OCI-LY1 (cell line): ENCODE measurements around the gene C4orf51.

Experiments
- CTCF ChIP-seq: fragments of 200-600 bp; sonication (generic), shearing (Covaris generic); IDR thresholded peaks from 2 replicates; pipeline ENCODE4 v1.5.1; 2017; ENCODE audit warnings: mild to moderate bottlenecking, antibody characterized with exemption, low read length, moderate library complexity, mixed read lengths
- EZH2 ChIP-seq: fragments of 200-600 bp; sonication (generic), shearing (Covaris generic); IDR thresholded peaks from 2 replicates; pipeline ENCODE4 v1.8.0; 2017; ENCODE audit warnings: borderline replicate concordance, mixed run types, mild to moderate bottlenecking, antibody characterized with exemption, low read length, moderate library complexity, mixed read lengths

- no peak for TF ChIP-seq CTCF
- no peak for TF ChIP-seq EZH2
These were observed 44.3 kb upstream of the C4orf51 start for GRCh38 chr4:145635630-145636029.
